Hepatocyte (in vitro differentiated cells): ENCODE results near the gene NXPE4. TPM values are rescaled to one million over a fixed set of nuclear protein-coding genes. Genes with fewer than 3 reads are reported as not detected.

ENCODE experiments used
- DNase-seq: peaks from one replicate; pipeline ENCODE4 v3.0.0-alpha.2; 2016; ENCODE audit warnings: low spot score
- H2AFZ ChIP-seq: fragments of 200-600 bp; sonication (generic); 2 replicates; pipeline ENCODE4 v1.6.0; 2016; ENCODE audit warnings: antibody characterized with exemption, mild to moderate bottlenecking
- H3K27ac ChIP-seq: fragments of 200-600 bp; sonication (generic); 2 replicates; pipeline ENCODE4 v1.5.1; 2016; ENCODE audit warnings: mild to moderate bottlenecking
- H3K27me3 ChIP-seq: fragments of 200-600 bp; sonication (generic); 2 replicates; pipeline ENCODE4 v1.6.1; 2016
- H3K36me3 ChIP-seq: fragments of 200-600 bp; sonication (generic); replicated peaks from 2 replicates; pipeline ENCODE4 v1.5.1; 2016; ENCODE audit warnings: low read depth; ENCODE audit not compliant: insufficient read depth
- H3K4me1 ChIP-seq: fragments of 200-600 bp; sonication (generic); 2 replicates; pipeline ENCODE4 v1.5.1; 2016; ENCODE audit warnings: mild to moderate bottlenecking, moderate library complexity; ENCODE audit not compliant: insufficient read depth
- H3K4me2 ChIP-seq: fragments of 200-600 bp; sonication (generic); 2 replicates; pipeline ENCODE4 v1.6.0; 2016
- H3K4me3 ChIP-seq: fragments of 200-600 bp; sonication (generic); 2 replicates; pipeline ENCODE4 v1.5.1; 2016; ENCODE audit warnings: mild to moderate bottlenecking
- H3K79me2 ChIP-seq: fragments of 200-600 bp; sonication (generic); 2 replicates; pipeline ENCODE4 v1.6.0; 2017; ENCODE audit warnings: mild to moderate bottlenecking
- H3K9me2 ChIP-seq: fragments of 200-600 bp; sonication (generic); replicated peaks from 2 replicates; pipeline ENCODE4 v1.6.0; 2017; ENCODE audit warnings: mild to moderate bottlenecking; ENCODE audit not compliant: insufficient read depth
- H3K9me3 ChIP-seq: fragments of 200-600 bp; sonication (generic); 2 replicates; pipeline ENCODE4 v1.5.1; 2016; ENCODE audit warnings: low read depth, mild to moderate bottlenecking
- H4K20me1 ChIP-seq: fragments of 200-600 bp; sonication (generic); 2 replicates; pipeline ENCODE4 v1.6.0; 2016; ENCODE audit warnings: mild to moderate bottlenecking; ENCODE audit not compliant: insufficient read depth, poor library complexity, severe bottlenecking
- CTCF ChIP-seq: fragments of 200-600 bp; sonication (generic); IDR thresholded peaks from 2 replicates; pipeline ENCODE4 v1.5.1; 2016; ENCODE audit warnings: antibody characterized with exemption, mild to moderate bottlenecking; ENCODE audit not compliant: poor library complexity
- EZH2 ChIP-seq: fragments of 200-600 bp; sonication (generic); IDR thresholded peaks from 2 replicates; pipeline ENCODE4 v1.6.1; 2016; ENCODE audit warnings: antibody characterized with exemption, mild to moderate bottlenecking, borderline replicate concordance
- EZH2phosphoT487 ChIP-seq: fragments of 200-600 bp; sonication (generic); IDR thresholded peaks from one replicate; pipeline ENCODE4 v1.6.1; 2018; ENCODE audit warnings: antibody characterized with exemption, mild to moderate bottlenecking, low read depth, moderate library complexity; ENCODE audit not compliant: unreplicated experiment, severe bottlenecking
- WGBS: methylation state at CpG from one replicate; pipeline ENCODE4 v1.1.6; 2016; ENCODE audit warnings: low lambda C conversion rate; ENCODE audit errors: missing lambda C conversion rate; 5-methylcytosine and 5-hydroxymethylcytosine counted together
- polyA plus RNA-seq: library from polyadenylated mRNA; unstranded; fragments of >200 nt; fragmentation: Nextera tagmentation; extraction: Ambion mirVana; gene quantifications from 2 replicates; pipeline ENCODE4 v1.2.1, GENCODE V29; 2016
- total RNA-seq: library from RNA; depleted of rRNA; stranded (reverse); fragments of >200 nt; gene quantifications from 2 replicates; pipeline ENCODE4 v1.2.3, GENCODE V29; 2014

The NXPE4 gene
- total and polyA plus RNA-seq, 2 experiments from 2014 or later, result 0.10 to 0.57 TPM

- Histone ChIP-seq H4K20me1 (no peaks in the 10 kb centered on the region), H3K4me2 (no peak overlapping the region), H3K27me3 (no peaks in the 10 kb centered on the region), H3K79me2 (no peaks in the 10 kb centered on the region), H2AFZ (no peak overlapping the region), H3K9me3 (peaks cover 4% of the 10 kb centered on the region), H3K4me3 (no peak overlapping the region), H3K27ac (no peak overlapping the region), H3K9me2 (no peaks in the 10 kb centered on the region), H3K36me3 (no peaks in the 10 kb centered on the region), H3K4me1 (no peaks in the 10 kb centered on the region)
- 93% methylated on average over 5 of the region's 5 CpGs for WGBS
- DNase-seq, result no peak
- TF ChIP-seq EZH2 (no peak), EZH2phosphoT487 (no peak), CTCF (no peak)
Observed at GRCh38 chr11:114586797-114587196, 8.8 kb downstream of the NXPE4 start.

GRCh38 chr11:114571712-114572111 lies 23.9 kb downstream of the NXPE4 start:
- H3K36me3 ChIP-seq, result no peaks in the 10 kb centered on the region
- H3K9me3 ChIP-seq, result no peaks in the 10 kb centered on the region
- no peak overlapping the region for H3K27ac ChIP-seq
- no peak for TF ChIP-seq EZH2phosphoT487
- no peak for TF ChIP-seq CTCF
- H3K4me3 ChIP-seq, result no peak overlapping the region
- no peaks in the 10 kb centered on the region for H3K9me2 ChIP-seq
- H2AFZ ChIP-seq, result no peak overlapping the region
- H3K4me2 ChIP-seq, result no peak overlapping the region
- H3K4me1 ChIP-seq, result no peaks in the 10 kb centered on the region
- H3K27me3 ChIP-seq, result no peaks in the 10 kb centered on the region
- 92% methylated on average over 1 of the region's 1 CpG for WGBS
- H3K79me2 ChIP-seq, result no peaks in the 10 kb centered on the region
- H4K20me1 ChIP-seq, result no peaks in the 10 kb centered on the region
- no peak for DNase-seq

GRCh38 chr11:114569801-114570200 lies 25.8 kb downstream of the NXPE4 start:
- Histone ChIP-seq H3K27me3 (no peaks in the 10 kb centered on the region), H3K9me2 (no peaks in the 10 kb centered on the region), H3K9me3 (no peaks in the 10 kb centered on the region), H3K4me1 (no peaks in the 10 kb centered on the region), H3K27ac (peak overlapping the region; percentile 45), H4K20me1 (no peaks in the 10 kb centered on the region), H3K36me3 (no peaks in the 10 kb centered on the region), H3K4me2 (no peak overlapping the region), H3K79me2 (no peaks in the 10 kb centered on the region), H2AFZ (no peak overlapping the region), H3K4me3 (no peak overlapping the region)
- peak; percentile 26 for DNase-seq
- 58% methylated on average over 3 of the region's 3 CpGs for WGBS
- TF ChIP-seq EZH2phosphoT487, result no peak
- TF ChIP-seq EZH2, result no peak
- TF ChIP-seq CTCF, result no peak

GRCh38 chr11:114566276-114566675 lies 29.3 kb downstream of the NXPE4 start:
- H3K9me3 ChIP-seq, result no peaks in the 10 kb centered on the region
- no peaks in the 10 kb centered on the region for H3K79me2 ChIP-seq
- no peaks in the 10 kb centered on the region for H4K20me1 ChIP-seq
- H3K4me2 ChIP-seq, result no peak overlapping the region
- H3K27ac ChIP-seq, result no peak overlapping the region
- H3K36me3 ChIP-seq, result no peaks in the 10 kb centered on the region
- no peaks in the 10 kb centered on the region for H3K27me3 ChIP-seq
- H3K4me3 ChIP-seq, result no peak overlapping the region
- TF ChIP-seq EZH2phosphoT487 (no peak), EZH2 (no peak), CTCF (no peak)
- H3K9me2 ChIP-seq, result no peaks in the 10 kb centered on the region
- 45% methylated on average over 2 of the region's 2 CpGs for WGBS
- no peak overlapping the region for H2AFZ ChIP-seq
- H3K4me1 ChIP-seq, result peaks cover 3% of the 10 kb centered on the region
- no peak for DNase-seq
